Globus pallidus (tissue), 1 donor: ENCODE measurements around the gene OMG.
"Not testable (repeated sequence)": the region's sequence is repeated elsewhere in the genome, so short reads cannot be mapped to it uniquely, and the experiment has no call there.

Experiments used
- DNase-seq: peaks from one replicate; pipeline ENCODE4 v3.0.0-alpha.2; 2015; ENCODE audit warnings: low spot score

Gene OMG

GRCh38 chr17:31262923-31263322 is 34.1 kb downstream of the OMG start:
- DNase-seq = not testable (repeated sequence)

- no peak for DNase-seq
These were observed 35.4 kb downstream of the OMG start for GRCh38 chr17:31261601-31262000.

- DNase-seq = no peak
These were observed 36.9 kb downstream of the OMG start for GRCh38 chr17:31260151-31260550.

- DNase-seq = no peak
These were observed 40.1 kb downstream of the OMG start for GRCh38 chr17:31256936-31257335.

- DNase-seq = no peak
These were observed 42.4 kb downstream of the OMG start for GRCh38 chr17:31254654-31255053.

GRCh38 chr17:31252741-31253140 is 44.3 kb downstream of the OMG start:
- peak; percentile 55 for DNase-seq

GRCh38 chr17:31251970-31252328 is 45.1 kb downstream of the OMG start:
- DNase-seq = no peak

- no peak for DNase-seq
These were observed 45.7 kb downstream of the OMG start for GRCh38 chr17:31251105-31251969.

GRCh38 chr17:31250229-31250628 is 46.8 kb downstream of the OMG start:
- DNase-seq = no peak

- no peak for DNase-seq
These were observed 47.3 kb downstream of the OMG start for GRCh38 chr17:31249835-31250141.

- DNase-seq = no peak
These were observed 47.8 kb downstream of the OMG start for GRCh38 chr17:31248986-31249834.
